Karpas-422 (cell line): ENCODE measurements around the gene DMAC2L. TPM values are rescaled to one million over a fixed set of nuclear protein-coding genes. Genes with fewer than 3 reads are reported as not detected.
A peak's percentile ranks its signal among the peaks of the same experiment; 100 is the strongest.

Source experiments
- DNase-seq: peaks from one replicate; pipeline ENCODE4 v3.0.0-alpha.2; 2015
- H2AFZ ChIP-seq: fragments of 200-600 bp; sonication (generic); 2 replicates; pipeline ENCODE4 v1.6.1; 2014; ENCODE audit warnings: antibody characterized with exemption, low read length, mixed read lengths
- H3K27ac ChIP-seq: fragments of 200-600 bp; sonication (generic); 2 replicates; pipeline ENCODE4 v1.5.1; 2014; ENCODE audit warnings: mild to moderate bottlenecking, low read length, moderate library complexity
- H3K27me3 ChIP-seq: fragments of 200-600 bp; sonication (generic); 2 replicates; pipeline ENCODE4 v1.6.1; 2014; ENCODE audit warnings: low read length, mixed read lengths
- H3K36me3 ChIP-seq: fragments of 200-600 bp; sonication (generic); 2 replicates; pipeline ENCODE4 v1.6.1; 2014; ENCODE audit warnings: low read length, mixed read lengths; ENCODE audit not compliant: insufficient read depth
- H3K4me1 ChIP-seq: fragments of 200-600 bp; sonication (generic); 2 replicates; pipeline ENCODE4 v1.6.1; 2014; ENCODE audit warnings: mild to moderate bottlenecking, low read length, mixed read lengths
- H3K4me2 ChIP-seq: fragments of 200-600 bp; sonication (generic); 2 replicates; pipeline ENCODE4 v1.6.1; 2014; ENCODE audit warnings: low read length, low read depth, mild to moderate bottlenecking; ENCODE audit not compliant: poor library complexity, severe bottlenecking
- H3K4me3 ChIP-seq: fragments of 200-600 bp; sonication (generic); 2 replicates; pipeline ENCODE4 v1.5.1; 2014; ENCODE audit warnings: mild to moderate bottlenecking, antibody characterized with exemption, low read length, mixed read lengths
- H3K79me2 ChIP-seq: fragments of 200-600 bp; sonication (generic); 2 replicates; pipeline ENCODE4 v1.6.1; 2014; ENCODE audit warnings: mild to moderate bottlenecking, low read length, mixed read lengths
- H3K9ac ChIP-seq: fragments of 200-600 bp; sonication (generic); 2 replicates; pipeline ENCODE4 v1.6.0; 2014; ENCODE audit warnings: low read length
- H3K9me2 ChIP-seq: fragments of 200-600 bp; sonication (generic), shearing (Covaris generic); replicated peaks from 2 replicates; pipeline ENCODE4 v1.6.0; 2014; ENCODE audit warnings: mild to moderate bottlenecking, low read length, moderate library complexity; ENCODE audit not compliant: insufficient read depth
- H3K9me3 ChIP-seq: fragments of 300-700, 200-600 bp; sonication (generic); 2 replicates; pipeline ENCODE4 v1.6.1; 2014; ENCODE audit warnings: low read length, mixed read lengths
- H4K20me1 ChIP-seq: fragments of 200-600 bp; sonication (generic); 2 replicates; pipeline ENCODE4 v1.6.1; 2014; ENCODE audit warnings: mild to moderate bottlenecking, antibody characterized with exemption, low read length, low read depth; ENCODE audit not compliant: insufficient read depth
- total RNA-seq: library from RNA; depleted of rRNA; stranded (reverse); fragments of >200 nt; shearing (Covaris generic); gene quantifications from 2 replicates; pipeline ENCODE4 v1.2.3, GENCODE V29; 2014; ENCODE audit warnings: low replicate concordance

The DMAC2L gene
- total RNA-seq, 1 experiment from 2014 or later = 38.6 TPM

- H3K9me3 ChIP-seq = no peaks in the 10 kb centered on the region
- H3K9ac ChIP-seq = no peak overlapping the region
- peaks cover 36% of the 10 kb centered on the region for H3K79me2 ChIP-seq
- no peak overlapping the region for H3K4me3 ChIP-seq
- peaks cover 48% of the 10 kb centered on the region for H3K36me3 ChIP-seq
- no peak overlapping the region for H2AFZ ChIP-seq
- no peaks in the 10 kb centered on the region for H3K27me3 ChIP-seq
- DNase-seq = no peak
- no peaks in the 10 kb centered on the region for H4K20me1 ChIP-seq
- no peaks in the 10 kb centered on the region for H3K9me2 ChIP-seq
- no peaks in the 10 kb centered on the region for H3K4me1 ChIP-seq
- no peak overlapping the region for H3K4me2 ChIP-seq
- no peak overlapping the region for H3K27ac ChIP-seq
Measured at GRCh38 chr14:50290306-50290705, 21.8 kb upstream of the DMAC2L start.

GRCh38 chr14:50299585-50299984 is 12.5 kb upstream of the DMAC2L start:
- no peaks in the 10 kb centered on the region for H3K27me3 ChIP-seq
- no peak overlapping the region for H3K4me3 ChIP-seq
- no peaks in the 10 kb centered on the region for H4K20me1 ChIP-seq
- no peaks in the 10 kb centered on the region for H3K4me1 ChIP-seq
- peaks cover 43% of the 10 kb centered on the region for H3K36me3 ChIP-seq
- no peak overlapping the region for H3K4me2 ChIP-seq
- peaks cover 88% of the 10 kb centered on the region for H3K79me2 ChIP-seq
- H3K9ac ChIP-seq = no peak overlapping the region
- H3K9me3 ChIP-seq = no peaks in the 10 kb centered on the region
- H3K27ac ChIP-seq = no peak overlapping the region
- no peak overlapping the region for H2AFZ ChIP-seq
- H3K9me2 ChIP-seq = no peaks in the 10 kb centered on the region
- no peak for DNase-seq

- no peaks in the 10 kb centered on the region for H3K27me3 ChIP-seq
- no peaks in the 10 kb centered on the region for H3K4me1 ChIP-seq
- H4K20me1 ChIP-seq = no peaks in the 10 kb centered on the region
- H3K9me2 ChIP-seq = no peaks in the 10 kb centered on the region
- H2AFZ ChIP-seq = no peak overlapping the region
- H3K27ac ChIP-seq = no peak overlapping the region
- H3K4me2 ChIP-seq = no peak overlapping the region
- peaks cover 43% of the 10 kb centered on the region for H3K36me3 ChIP-seq
- H3K9me3 ChIP-seq = no peaks in the 10 kb centered on the region
- no peak overlapping the region for H3K9ac ChIP-seq
- peaks cover 95% of the 10 kb centered on the region for H3K79me2 ChIP-seq
- DNase-seq = no peak
- H3K4me3 ChIP-seq = no peak overlapping the region
Measured at GRCh38 chr14:50301914-50302313, 10.2 kb upstream of the DMAC2L start.

- Histone ChIP-seq H3K9me2 (no peaks in the 10 kb centered on the region), H3K79me2 (peaks cover 95% of the 10 kb centered on the region), H2AFZ (no peak overlapping the region), H3K9ac (no peak overlapping the region), H3K27ac (no peak overlapping the region), H3K36me3 (peaks cover 41% of the 10 kb centered on the region), H3K4me2 (no peak overlapping the region), H4K20me1 (no peaks in the 10 kb centered on the region), H3K9me3 (no peaks in the 10 kb centered on the region), H3K4me1 (no peaks in the 10 kb centered on the region; the same call in 1 of the 2 replicates), H3K27me3 (no peaks in the 10 kb centered on the region), H3K4me3 (no peak overlapping the region)
- DNase-seq = peak; percentile 56
Measured at GRCh38 chr14:50303744-50304471, 8.2 kb upstream of the DMAC2L start.

- Histone ChIP-seq H3K9me2 (no peaks in the 10 kb centered on the region), H3K27ac (no peak overlapping the region), H3K4me1 (peaks cover 19% of the 10 kb centered on the region), H2AFZ (no peak overlapping the region), H4K20me1 (no peaks in the 10 kb centered on the region), H3K4me3 (no peak overlapping the region), H3K79me2 (peaks cover 94% of the 10 kb centered on the region), H3K9me3 (no peaks in the 10 kb centered on the region), H3K27me3 (no peaks in the 10 kb centered on the region), H3K4me2 (no peak overlapping the region), H3K9ac (no peak overlapping the region), H3K36me3 (peaks cover 10% of the 10 kb centered on the region; the same call in 1 of the 2 replicates)
- no peak for DNase-seq
Measured at GRCh38 chr14:50308363-50308915, 3.7 kb upstream of the DMAC2L start.

- Histone ChIP-seq H3K27ac (no peak overlapping the region), H3K9me2 (no peaks in the 10 kb centered on the region), H3K4me2 (peak overlapping the region; percentile 80), H3K9ac (peak overlapping the region; percentile 76), H2AFZ (no peak overlapping the region), H4K20me1 (no peaks in the 10 kb centered on the region), H3K9me3 (0 out of 2 replicates have a peak, but pooled peaks cover 2% of the 10 kb centered on the region), H3K36me3 (peaks cover 14% of the 10 kb centered on the region), H3K27me3 (no peaks in the 10 kb centered on the region), H3K4me1 (peaks cover 23% of the 10 kb centered on the region), H3K4me3 (peak overlapping the region; percentile 77), H3K79me2 (peaks cover 87% of the 10 kb centered on the region)
- no peak for DNase-seq
Measured at GRCh38 chr14:50310445-50310844, 1.7 kb upstream of the DMAC2L start.

GRCh38 chr14:50311337-50311971 is 670 bp upstream of the DMAC2L start:
- H3K9ac ChIP-seq = peak overlapping the region; percentile 76
- H3K4me2 ChIP-seq = peak overlapping the region; percentile 80
- no peaks in the 10 kb centered on the region for H4K20me1 ChIP-seq
- peak overlapping the region; percentile 77 for H3K4me3 ChIP-seq
- peaks cover 86% of the 10 kb centered on the region for H3K79me2 ChIP-seq
- DNase-seq = peak; percentile 61
- peaks cover 23% of the 10 kb centered on the region for H3K4me1 ChIP-seq
- 0 out of 2 replicates have a peak, but pooled peaks cover 2% of the 10 kb centered on the region for H3K9me3 ChIP-seq
- H2AFZ ChIP-seq = peak overlapping the region; percentile 15
- peaks cover 20% of the 10 kb centered on the region for H3K36me3 ChIP-seq
- H3K9me2 ChIP-seq = no peaks in the 10 kb centered on the region
- H3K27ac ChIP-seq = peak overlapping the region; percentile 67
- H3K27me3 ChIP-seq = no peaks in the 10 kb centered on the region

- H3K27me3 ChIP-seq = no peaks in the 10 kb centered on the region
- H3K9me2 ChIP-seq = no peaks in the 10 kb centered on the region
- peaks cover 86% of the 10 kb centered on the region for H3K79me2 ChIP-seq
- H3K27ac ChIP-seq = peak overlapping the region; percentile 67
- H3K4me1 ChIP-seq = peaks cover 28% of the 10 kb centered on the region
- peaks cover 22% of the 10 kb centered on the region for H3K36me3 ChIP-seq
- peak overlapping the region; percentile 61; the same call in 1 of the 2 replicates for H2AFZ ChIP-seq
- 0 out of 2 replicates have a peak, but pooled peaks cover 2% of the 10 kb centered on the region for H3K9me3 ChIP-seq
- peak overlapping the region; percentile 77 for H3K4me3 ChIP-seq
- peak overlapping the region; percentile 76 for H3K9ac ChIP-seq
- no peaks in the 10 kb centered on the region for H4K20me1 ChIP-seq
- DNase-seq = no peak
- H3K4me2 ChIP-seq = peak overlapping the region; percentile 80
Measured at GRCh38 chr14:50312734-50313054, 570 bp downstream of the DMAC2L start.
